GM19395 (cell line): ENCODE data around the gene ARHGEF2.
"Not testable (repeated sequence)": the region's sequence is repeated elsewhere in the genome, so short reads cannot be mapped to it uniquely, and the experiment has no call there.

ENCODE experiments used
- ATAC-seq: cut with Tn5 transposase; IDR thresholded peaks from one replicate; pipeline ENCODE4 v1.9.1; 2021; ENCODE audit warnings: mild to moderate bottlenecking, moderate library complexity; ENCODE audit not compliant: unreplicated experiment

Gene ARHGEF2

GRCh38 chr1:155944444-155944799 lies 33.9 kb downstream of the ARHGEF2 start:
- no peak for ATAC-seq

- ATAC-seq = no peak
Measured at GRCh38 chr1:155942578-155943141, 35.7 kb downstream of the ARHGEF2 start.

GRCh38 chr1:155941845-155942531 lies 36.4 kb downstream of the ARHGEF2 start:
- no peak for ATAC-seq

GRCh38 chr1:155940993-155941844 lies 37.1 kb downstream of the ARHGEF2 start, which contains the start of gene RXFP4:
Gene RXFP4 (plus strand): TSS chr1:155941638. CDS start chr1:155941710, 72 bp downstream.
- ATAC-seq = no peak

GRCh38 chr1:155940482-155940992 lies 37.8 kb downstream of the ARHGEF2 start:
- ATAC-seq = no peak

GRCh38 chr1:155938220-155938627 lies 40.1 kb downstream of the ARHGEF2 start:
- ATAC-seq = no peak

GRCh38 chr1:155934936-155935590 lies 43.3 kb downstream of the ARHGEF2 start:
- ATAC-seq = no peak

GRCh38 chr1:155934097-155934935 lies 44.0 kb downstream of the ARHGEF2 start, which contains the start of gene KHDC4:
Gene KHDC4 (minus strand): TSS chr1:155934413. CDS start chr1:155934373, 40 bp downstream.
- ATAC-seq = peak; percentile 90

GRCh38 chr1:155933591-155934096 lies 44.7 kb downstream of the ARHGEF2 start:
- ATAC-seq = no peak

- no peak for ATAC-seq
Measured at GRCh38 chr1:155932487-155932886, 45.9 kb downstream of the ARHGEF2 start.

GRCh38 chr1:155932081-155932480 lies 46.3 kb downstream of the ARHGEF2 start:
- ATAC-seq = no peak

GRCh38 chr1:155931332-155932038 lies 46.9 kb downstream of the ARHGEF2 start:
- no peak for ATAC-seq

GRCh38 chr1:155930725-155931124 lies 47.6 kb downstream of the ARHGEF2 start:
- ATAC-seq = not testable (repeated sequence)

GRCh38 chr1:155929057-155929456 lies 49.3 kb downstream of the ARHGEF2 start:
- ATAC-seq = no peak

GRCh38 chr1:155925506-155925905 lies 52.8 kb downstream of the ARHGEF2 start:
- no peak for ATAC-seq

GRCh38 chr1:155920717-155921116 lies 57.6 kb downstream of the ARHGEF2 start:
- no peak for ATAC-seq

GRCh38 chr1:155919801-155920200 lies 58.5 kb downstream of the ARHGEF2 start:
- ATAC-seq = no peak

- ATAC-seq = no peak
Measured at GRCh38 chr1:155918660-155919059, 59.7 kb downstream of the ARHGEF2 start.
